ENCODE measurements around the gene DYSF.
"Not testable (repeated sequence)": the region's sequence is repeated elsewhere in the genome, so short reads cannot be mapped to it uniquely, and the experiment has no call there.

DYSF gene

GRCh38 chr2:71453404-71454220 lies at the start of gene DYSF:
DYSF (plus strand) TSS chr2:71453561.
- peak within 1 kb of the TSS; percentile 18 for H3K27ac ChIP-seq (ENCODE audit: poor library complexity, severe bottlenecking)
- H3K36me3 ChIP-seq (ENCODE audit: low read depth), result no peaks in the 10 kb centered on the region
- no peaks in the 10 kb centered on the region for H3K9me3 ChIP-seq (ENCODE audit: severe bottlenecking)
- no peak for TF ChIP-seq CTCF (IDR thresholded peaks at IDR 0.05; ENCODE audit: poor library complexity, severe bottlenecking)
- H3K27me3 ChIP-seq (ENCODE audit: insufficient read depth, poor library complexity, severe bottlenecking), result no peaks in the 10 kb centered on the region
- ATAC-seq (ENCODE audit: low read depth) (peak; percentile 56), DNase-seq (ENCODE audit: low spot score) (no peak)
- peak within 1 kb of the TSS; percentile 12 for H3K4me3 ChIP-seq (ENCODE audit: severe bottlenecking)
- peaks cover 6% of the 10 kb centered on the region for H3K4me1 ChIP-seq (ENCODE audit: insufficient read depth, poor library complexity, severe bottlenecking)

- Histone ChIP-seq H3K9me3 (ENCODE audit: severe bottlenecking) (no peaks in the 10 kb centered on the region), H3K4me1 (ENCODE audit: insufficient read depth, poor library complexity, severe bottlenecking) (no peaks in the 10 kb centered on the region), H3K27ac (ENCODE audit: poor library complexity, severe bottlenecking) (no peak overlapping the region), H3K27me3 (ENCODE audit: insufficient read depth, poor library complexity, severe bottlenecking) (no peaks in the 10 kb centered on the region), H3K4me3 (ENCODE audit: severe bottlenecking) (no peak overlapping the region), H3K36me3 (ENCODE audit: low read depth) (peaks cover 51% of the 10 kb centered on the region)
- DNase-seq (ENCODE audit: low spot score), result no peak
- ATAC-seq (ENCODE audit: low read depth), result no peak
- TF ChIP-seq CTCF (IDR thresholded peaks at IDR 0.05; ENCODE audit: poor library complexity, severe bottlenecking), result no peak
These were observed 43.8 kb upstream of the DYSF start for GRCh38 chr2:71409611-71410010.

GRCh38 chr2:71410696-71411095 lies 42.7 kb upstream of the DYSF start:
- TF ChIP-seq CTCF (IDR thresholded peaks at IDR 0.05; ENCODE audit: poor library complexity, severe bottlenecking), result no peak
- no peak overlapping the region for H3K4me3 ChIP-seq (ENCODE audit: severe bottlenecking)
- no peak overlapping the region for H3K27ac ChIP-seq (ENCODE audit: poor library complexity, severe bottlenecking)
- no peaks in the 10 kb centered on the region for H3K9me3 ChIP-seq (ENCODE audit: severe bottlenecking)
- DNase-seq (ENCODE audit: low spot score), result no peak
- no peaks in the 10 kb centered on the region for H3K27me3 ChIP-seq (ENCODE audit: insufficient read depth, poor library complexity, severe bottlenecking)
- H3K4me1 ChIP-seq (ENCODE audit: insufficient read depth, poor library complexity, severe bottlenecking), result no peaks in the 10 kb centered on the region
- H3K36me3 ChIP-seq (ENCODE audit: low read depth), result peaks cover 40% of the 10 kb centered on the region
- no peak for ATAC-seq (ENCODE audit: low read depth)

- Histone ChIP-seq H3K4me3 (ENCODE audit: severe bottlenecking) (peak overlapping the region; percentile 29), H3K36me3 (ENCODE audit: low read depth) (peaks cover 33% of the 10 kb centered on the region), H3K27ac (ENCODE audit: poor library complexity, severe bottlenecking) (peak overlapping the region; percentile 90)
- not testable (repeated sequence) for ATAC-seq (ENCODE audit: low read depth); H3K27me3 ChIP-seq (ENCODE audit: insufficient read depth, poor library complexity, severe bottlenecking); H3K9me3 ChIP-seq (ENCODE audit: severe bottlenecking); DNase-seq (ENCODE audit: low spot score); H3K4me1 ChIP-seq (ENCODE audit: insufficient read depth, poor library complexity, severe bottlenecking)
These were observed 36.5 kb upstream of the DYSF start for GRCh38 chr2:71416866-71417265.

GRCh38 chr2:71417300-71418202 lies 35.8 kb upstream of the DYSF start:
- Histone ChIP-seq H3K27ac (ENCODE audit: poor library complexity, severe bottlenecking) (peak overlapping the region; percentile 90), H3K9me3 (ENCODE audit: severe bottlenecking) (no peaks in the 10 kb centered on the region), H3K36me3 (ENCODE audit: low read depth) (peaks cover 40% of the 10 kb centered on the region), H3K4me3 (ENCODE audit: severe bottlenecking) (peak overlapping the region; percentile 29), H3K27me3 (ENCODE audit: insufficient read depth, poor library complexity, severe bottlenecking) (no peaks in the 10 kb centered on the region), H3K4me1 (ENCODE audit: insufficient read depth, poor library complexity, severe bottlenecking) (peaks cover 7% of the 10 kb centered on the region)
- ATAC-seq (ENCODE audit: low read depth) (peak; percentile 45; the same call in 2 of the 3 replicates), DNase-seq (ENCODE audit: low spot score) (no peak)
- peak; percentile 12 for TF ChIP-seq CTCF (IDR thresholded peaks at IDR 0.05; ENCODE audit: poor library complexity, severe bottlenecking)

All from RWPE2 (cell line).